Breast epithelium (tissue), 3 donors: ENCODE measurements around the gene BOLA2B.
"Not testable (repeated sequence)": the region's sequence is repeated elsewhere in the genome, so short reads cannot be mapped to it uniquely, and the experiment has no call there.

Experiments
- POLR2A ChIP-seq: fragments of 450-650 bp; IDR thresholded peaks from one replicate; pipeline ENCODE4 v1.6.1; 2016; ENCODE audit warnings: antibody characterized with exemption, mild to moderate bottlenecking, moderate library complexity
- POLR2AphosphoS5 ChIP-seq, 3 donors: sonication (generic); formaldehyde crosslinking; IDR thresholded peaks; one replicate each; pipeline ENCODE4 v1.6.1; 2017; ENCODE audit warnings: antibody characterized with exemption in 3 of 3
- TF ChIP-seq, protein P1 (sequence below), 3 donors: fragments of 450-650 bp; IDR thresholded peaks; one replicate each; pipeline ENCODE4 v1.5.1; 2016 to 2017; ENCODE audit warnings: antibody characterized with exemption in 3 of 3, mild to moderate bottlenecking in 3 of 3, moderate library complexity in 3 of 3

- TF ChIP-seq POLR2A; POLR2AphosphoS5 (IDR thresholded peaks at IDR 0.05): not testable (repeated sequence)
- TF ChIP-seq, protein P1, sequence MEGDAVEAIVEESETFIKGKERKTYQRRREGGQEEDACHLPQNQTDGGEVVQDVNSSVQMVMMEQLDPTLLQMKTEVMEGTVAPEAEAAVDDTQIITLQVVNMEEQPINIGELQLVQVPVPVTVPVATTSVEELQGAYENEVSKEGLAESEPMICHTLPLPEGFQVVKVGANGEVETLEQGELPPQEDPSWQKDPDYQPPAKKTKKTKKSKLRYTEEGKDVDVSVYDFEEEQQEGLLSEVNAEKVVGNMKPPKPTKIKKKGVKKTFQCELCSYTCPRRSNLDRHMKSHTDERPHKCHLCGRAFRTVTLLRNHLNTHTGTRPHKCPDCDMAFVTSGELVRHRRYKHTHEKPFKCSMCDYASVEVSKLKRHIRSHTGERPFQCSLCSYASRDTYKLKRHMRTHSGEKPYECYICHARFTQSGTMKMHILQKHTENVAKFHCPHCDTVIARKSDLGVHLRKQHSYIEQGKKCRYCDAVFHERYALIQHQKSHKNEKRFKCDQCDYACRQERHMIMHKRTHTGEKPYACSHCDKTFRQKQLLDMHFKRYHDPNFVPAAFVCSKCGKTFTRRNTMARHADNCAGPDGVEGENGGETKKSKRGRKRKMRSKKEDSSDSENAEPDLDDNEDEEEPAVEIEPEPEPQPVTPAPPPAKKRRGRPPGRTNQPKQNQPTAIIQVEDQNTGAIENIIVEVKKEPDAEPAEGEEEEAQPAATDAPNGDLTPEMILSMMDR (IDR thresholded peaks at IDR 0.05), result not testable (repeated sequence)
Observed at GRCh38 chr16:30194172-30194925, 883 bp upstream of the BOLA2B start.
